RKO (cell line): ENCODE results near the gene AGMO.
A peak's percentile ranks its signal among the peaks of the same experiment; 100 is the strongest.

Source experiments
- DNase-seq: peaks from one replicate; pipeline ENCODE4 v3.0.0-alpha.2; 2016; ENCODE audit warnings: low spot score

The AGMO gene

GRCh38 chr7:15397159-15397550 is 164.7 kb downstream of the AGMO start:
- no peak for DNase-seq

GRCh38 chr7:15396210-15397158 is 165.3 kb downstream of the AGMO start:
- no peak for DNase-seq

GRCh38 chr7:15389073-15389472 is 172.7 kb downstream of the AGMO start:
- peak; percentile 18 for DNase-seq

- no peak for DNase-seq
These were observed 183.2 kb downstream of the AGMO start for GRCh38 chr7:15378494-15379145.

- DNase-seq, result no peak
These were observed 185.2 kb downstream of the AGMO start for GRCh38 chr7:15376600-15376999.

GRCh38 chr7:15370441-15370840 is 191.4 kb downstream of the AGMO start:
- no peak for DNase-seq

GRCh38 chr7:15368653-15369052 is 193.2 kb downstream of the AGMO start:
- DNase-seq, result no peak

GRCh38 chr7:15367897-15368296 is 193.9 kb downstream of the AGMO start:
- DNase-seq, result no peak

- no peak for DNase-seq
These were observed 203.7 kb downstream of the AGMO start for GRCh38 chr7:15358112-15358511.

GRCh38 chr7:15352421-15353206 is 209.2 kb downstream of the AGMO start:
- no peak for DNase-seq

- no peak for DNase-seq
These were observed 216.6 kb downstream of the AGMO start for GRCh38 chr7:15345216-15345615.

- no peak for DNase-seq
These were observed 220.0 kb downstream of the AGMO start for GRCh38 chr7:15341817-15342216.

- DNase-seq, result no peak
These were observed 225.7 kb downstream of the AGMO start for GRCh38 chr7:15336146-15336545.

- DNase-seq, result no peak
These were observed 226.4 kb downstream of the AGMO start for GRCh38 chr7:15335390-15335789.

- no peak for DNase-seq
These were observed 227.1 kb downstream of the AGMO start for GRCh38 chr7:15334536-15335263.

GRCh38 chr7:15332956-15333355 is 228.9 kb downstream of the AGMO start:
- no peak for DNase-seq

- no peak for DNase-seq
These were observed 230.9 kb downstream of the AGMO start for GRCh38 chr7:15330943-15331342.

GRCh38 chr7:15327001-15327400 is 234.8 kb downstream of the AGMO start:
- DNase-seq, result no peak

GRCh38 chr7:15326044-15326644 is 235.7 kb downstream of the AGMO start:
- DNase-seq, result peak; percentile 42

GRCh38 chr7:15323550-15323949 is 238.3 kb downstream of the AGMO start:
- no peak for DNase-seq

- DNase-seq, result no peak
These were observed 244.6 kb downstream of the AGMO start for GRCh38 chr7:15317215-15317614.
